Measurements from ENCODE around the gene MYH4.

MYH4 gene

GRCh38 chr17:10457952-10458351 lies 11.4 kb downstream of the MYH4 start:
- DNase-seq (no peak), ATAC-seq (no peak)
- no peak overlapping the region for H3K27ac Mint-ChIP-seq
- no peaks in the 10 kb centered on the region for H3K9me3 Mint-ChIP-seq
- H3K27me3 Mint-ChIP-seq = peaks cover 13% of the 10 kb centered on the region
- H3K36me3 Mint-ChIP-seq (ENCODE audit: low read depth) = no peaks in the 10 kb centered on the region
- no peak overlapping the region for H3K4me3 Mint-ChIP-seq
- no peaks in the 10 kb centered on the region for H3K4me1 Mint-ChIP-seq

GRCh38 chr17:10447026-10447931 lies 22.1 kb downstream of the MYH4 start:
- no peak overlapping the region for H3K27ac Mint-ChIP-seq
- H3K4me3 Mint-ChIP-seq = no peak overlapping the region
- H3K4me1 Mint-ChIP-seq = no peaks in the 10 kb centered on the region
- no peak for DNase-seq
- H3K9me3 Mint-ChIP-seq = no peaks in the 10 kb centered on the region
- H3K36me3 Mint-ChIP-seq (ENCODE audit: low read depth) = no peaks in the 10 kb centered on the region
- no peak for ATAC-seq
- H3K27me3 Mint-ChIP-seq = peaks cover 11% of the 10 kb centered on the region

GRCh38 chr17:10439816-10440215 lies 29.5 kb downstream of the MYH4 start:
- no peaks in the 10 kb centered on the region for H3K4me1 Mint-ChIP-seq
- no peak overlapping the region for H3K4me3 Mint-ChIP-seq
- H3K27ac Mint-ChIP-seq = no peak overlapping the region
- peaks cover 23% of the 10 kb centered on the region for H3K27me3 Mint-ChIP-seq
- peaks cover 5% of the 10 kb centered on the region for H3K9me3 Mint-ChIP-seq
- DNase-seq (no peak), ATAC-seq (no peak)
- no peaks in the 10 kb centered on the region for H3K36me3 Mint-ChIP-seq (ENCODE audit: low read depth)

GRCh38 chr17:10435096-10435495 lies 34.3 kb downstream of the MYH4 start:
- ATAC-seq = no peak
- peaks cover 20% of the 10 kb centered on the region for H3K27me3 Mint-ChIP-seq
- H3K36me3 Mint-ChIP-seq (ENCODE audit: low read depth) = no peaks in the 10 kb centered on the region
- no peak for DNase-seq
- H3K4me1 Mint-ChIP-seq = no peaks in the 10 kb centered on the region
- no peak overlapping the region for H3K27ac Mint-ChIP-seq
- H3K9me3 Mint-ChIP-seq = peaks cover 12% of the 10 kb centered on the region
- H3K4me3 Mint-ChIP-seq = no peak overlapping the region

- no peaks in the 10 kb centered on the region for H3K36me3 Mint-ChIP-seq (ENCODE audit: low read depth)
- peaks cover 19% of the 10 kb centered on the region for H3K27me3 Mint-ChIP-seq
- DNase-seq = no peak
- H3K4me3 Mint-ChIP-seq = no peak overlapping the region
- H3K4me1 Mint-ChIP-seq = no peaks in the 10 kb centered on the region
- no peak overlapping the region for H3K27ac Mint-ChIP-seq
- peaks cover 7% of the 10 kb centered on the region for H3K9me3 Mint-ChIP-seq
- no peak for ATAC-seq
These were observed 39.8 kb downstream of the MYH4 start for GRCh38 chr17:10429421-10430045.

- DNase-seq (no peak), ATAC-seq (no peak)
- Mint-ChIP-seq H3K4me3 (no peak overlapping the region), H3K36me3 (ENCODE audit: low read depth) (no peaks in the 10 kb centered on the region), H3K27me3 (peaks cover 18% of the 10 kb centered on the region), H3K27ac (no peak overlapping the region), H3K9me3 (peaks cover 7% of the 10 kb centered on the region), H3K4me1 (no peaks in the 10 kb centered on the region)
These were observed 40.6 kb downstream of the MYH4 start for GRCh38 chr17:10428781-10429180.

GRCh38 chr17:10421900-10422542 lies 47.3 kb downstream of the MYH4 start, which contains the start of gene MYH8:
MYH8 (minus strand) TSS chr17:10421950; CDS start chr17:10420227, 1,723 bp downstream.
- Mint-ChIP-seq H3K9me3 (no peaks in the 10 kb centered on the region), H3K4me1 (no peaks in the 10 kb centered on the region), H3K36me3 (ENCODE audit: low read depth) (no peaks in the 10 kb centered on the region), H3K27ac (no peak within 1 kb of the TSS), H3K27me3 (peaks cover 18% of the 10 kb centered on the region), H3K4me3 (no peak within 1 kb of the TSS)
- DNase-seq (no peak), ATAC-seq (no peak)

- H3K36me3 Mint-ChIP-seq (ENCODE audit: low read depth) = no peaks in the 10 kb centered on the region
- no peaks in the 10 kb centered on the region for H3K4me1 Mint-ChIP-seq
- no peak overlapping the region for H3K27ac Mint-ChIP-seq
- H3K4me3 Mint-ChIP-seq = no peak overlapping the region
- ATAC-seq (no peak), DNase-seq (no peak)
- H3K27me3 Mint-ChIP-seq = peaks cover 16% of the 10 kb centered on the region
- no peaks in the 10 kb centered on the region for H3K9me3 Mint-ChIP-seq
These were observed 48.1 kb downstream of the MYH4 start for GRCh38 chr17:10421211-10421610.

- no peak overlapping the region for H3K4me3 Mint-ChIP-seq
- H3K4me1 Mint-ChIP-seq = no peaks in the 10 kb centered on the region
- no peak overlapping the region for H3K27ac Mint-ChIP-seq
- ATAC-seq = no peak
- DNase-seq = no peak
- no peaks in the 10 kb centered on the region for H3K9me3 Mint-ChIP-seq
- H3K36me3 Mint-ChIP-seq (ENCODE audit: low read depth) = no peaks in the 10 kb centered on the region
- H3K27me3 Mint-ChIP-seq = peaks cover 19% of the 10 kb centered on the region
These were observed 48.5 kb downstream of the MYH4 start for GRCh38 chr17:10420811-10421210.

- DNase-seq (no peak), ATAC-seq (no peak)
- Mint-ChIP-seq H3K4me1 (no peaks in the 10 kb centered on the region), H3K4me3 (no peak overlapping the region), H3K36me3 (ENCODE audit: low read depth) (no peaks in the 10 kb centered on the region), H3K9me3 (no peaks in the 10 kb centered on the region), H3K27me3 (peaks cover 15% of the 10 kb centered on the region), H3K27ac (no peak overlapping the region)
These were observed 51.9 kb downstream of the MYH4 start for GRCh38 chr17:10417431-10417830.

GRCh38 chr17:10415161-10415560 lies 54.2 kb downstream of the MYH4 start:
- ATAC-seq = no peak
- Mint-ChIP-seq H3K27ac (no peak overlapping the region), H3K9me3 (no peaks in the 10 kb centered on the region), H3K27me3 (peaks cover 12% of the 10 kb centered on the region), H3K36me3 (ENCODE audit: low read depth) (no peaks in the 10 kb centered on the region), H3K4me1 (no peaks in the 10 kb centered on the region), H3K4me3 (no peak overlapping the region)
- no peak for DNase-seq

- H3K4me1 Mint-ChIP-seq = no peaks in the 10 kb centered on the region
- no peak overlapping the region for H3K4me3 Mint-ChIP-seq
- H3K27me3 Mint-ChIP-seq = peaks cover 17% of the 10 kb centered on the region
- DNase-seq (no peak), ATAC-seq (no peak)
- no peaks in the 10 kb centered on the region for H3K36me3 Mint-ChIP-seq (ENCODE audit: low read depth)
- no peaks in the 10 kb centered on the region for H3K9me3 Mint-ChIP-seq
- no peak overlapping the region for H3K27ac Mint-ChIP-seq
These were observed 65.8 kb downstream of the MYH4 start for GRCh38 chr17:10403589-10403988.

GRCh38 chr17:10398352-10398751 lies 71.0 kb downstream of the MYH4 start:
- no peaks in the 10 kb centered on the region for H3K4me1 Mint-ChIP-seq
- no peaks in the 10 kb centered on the region for H3K9me3 Mint-ChIP-seq
- ATAC-seq (no peak), DNase-seq (no peak)
- no peak overlapping the region for H3K27ac Mint-ChIP-seq
- H3K27me3 Mint-ChIP-seq = peaks cover 16% of the 10 kb centered on the region
- no peak overlapping the region for H3K4me3 Mint-ChIP-seq
- H3K36me3 Mint-ChIP-seq (ENCODE audit: low read depth) = no peaks in the 10 kb centered on the region

GRCh38 chr17:10396524-10397163 lies 72.7 kb downstream of the MYH4 start:
- H3K4me1 Mint-ChIP-seq = no peaks in the 10 kb centered on the region
- ATAC-seq = no peak
- no peak overlapping the region for H3K4me3 Mint-ChIP-seq
- H3K9me3 Mint-ChIP-seq = no peaks in the 10 kb centered on the region
- peaks cover 15% of the 10 kb centered on the region for H3K27me3 Mint-ChIP-seq
- no peaks in the 10 kb centered on the region for H3K36me3 Mint-ChIP-seq (ENCODE audit: low read depth)
- H3K27ac Mint-ChIP-seq = no peak overlapping the region
- no peak for DNase-seq
